Measurements from ENCODE around the gene TNS1.

TNS1 gene

DNA sequence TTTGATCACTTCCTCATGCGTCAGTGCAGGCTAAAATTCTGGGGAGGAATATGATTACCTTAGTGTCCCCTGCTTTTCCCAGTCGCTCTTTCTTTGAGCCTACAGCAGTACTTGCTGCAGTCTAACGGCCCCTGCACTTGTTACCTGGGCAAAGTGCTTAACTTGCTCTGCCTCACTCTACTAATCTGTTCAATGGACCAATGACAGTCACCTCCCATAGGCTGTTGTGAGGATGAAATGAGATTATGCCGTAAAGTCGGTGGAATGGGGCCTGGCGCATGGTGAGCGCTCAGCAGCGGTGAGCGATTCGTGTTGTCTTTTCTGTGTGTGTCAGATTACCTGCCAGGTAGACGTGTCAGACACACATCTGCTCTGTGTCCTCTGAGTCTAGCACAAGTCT, 5.3 kb downstream of the TNS1 start:
- no peak for DNase-seq

GRCh38 chr2:217996361-217996760, 6.4 kb downstream of the TNS1 start:
- DNase-seq, result no peak

GRCh38 chr2:217995731-217996231, 7.0 kb downstream of the TNS1 start:
- DNase-seq, result no peak

GRCh38 chr2:217994776-217995274, 8.0 kb downstream of the TNS1 start:
- no peak for DNase-seq

GRCh38 chr2:217993817-217994463, 8.9 kb downstream of the TNS1 start:
- DNase-seq, result peak; percentile 35 to 48

DNA sequence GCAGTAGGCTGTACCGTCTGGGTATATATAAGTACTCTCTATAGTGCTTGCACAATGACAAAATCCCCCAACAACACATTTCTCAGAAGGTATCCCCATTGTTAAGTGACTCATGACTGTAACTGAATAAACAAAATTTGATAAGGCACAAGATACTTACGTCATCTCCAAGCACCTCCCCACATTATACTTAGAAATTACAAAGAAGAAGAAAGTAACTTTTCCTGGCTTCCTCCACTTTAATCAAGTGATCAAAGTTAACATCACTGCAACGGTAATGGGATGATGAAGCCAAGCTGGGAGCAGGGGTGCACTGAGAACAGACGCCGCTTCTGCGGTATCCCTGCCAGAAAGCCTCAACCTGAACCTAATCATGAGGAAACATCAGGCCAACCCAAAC, 9.7 kb downstream of the TNS1 start:
- DNase-seq, result no peak

DNA sequence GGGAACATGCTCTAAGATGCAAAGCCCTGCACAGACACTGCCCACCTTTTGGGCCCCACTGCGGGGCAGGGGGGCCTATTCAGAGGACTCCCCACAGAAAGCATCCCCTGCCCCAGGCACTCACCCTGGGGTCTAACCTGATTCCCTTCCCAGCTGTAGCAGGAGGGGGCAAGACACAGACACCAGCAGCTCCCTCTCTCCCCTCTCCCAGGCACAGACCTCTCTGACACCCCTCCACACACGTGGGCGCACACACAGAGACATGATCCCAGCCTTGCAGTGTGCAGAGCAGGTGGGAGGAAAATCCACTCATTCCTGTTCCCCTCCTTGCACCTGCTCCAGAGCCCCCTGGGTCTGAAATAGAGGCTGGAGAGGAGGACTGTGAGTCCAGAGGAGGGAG, 10.7 kb downstream of the TNS1 start:
- no peak for DNase-seq

DNA sequence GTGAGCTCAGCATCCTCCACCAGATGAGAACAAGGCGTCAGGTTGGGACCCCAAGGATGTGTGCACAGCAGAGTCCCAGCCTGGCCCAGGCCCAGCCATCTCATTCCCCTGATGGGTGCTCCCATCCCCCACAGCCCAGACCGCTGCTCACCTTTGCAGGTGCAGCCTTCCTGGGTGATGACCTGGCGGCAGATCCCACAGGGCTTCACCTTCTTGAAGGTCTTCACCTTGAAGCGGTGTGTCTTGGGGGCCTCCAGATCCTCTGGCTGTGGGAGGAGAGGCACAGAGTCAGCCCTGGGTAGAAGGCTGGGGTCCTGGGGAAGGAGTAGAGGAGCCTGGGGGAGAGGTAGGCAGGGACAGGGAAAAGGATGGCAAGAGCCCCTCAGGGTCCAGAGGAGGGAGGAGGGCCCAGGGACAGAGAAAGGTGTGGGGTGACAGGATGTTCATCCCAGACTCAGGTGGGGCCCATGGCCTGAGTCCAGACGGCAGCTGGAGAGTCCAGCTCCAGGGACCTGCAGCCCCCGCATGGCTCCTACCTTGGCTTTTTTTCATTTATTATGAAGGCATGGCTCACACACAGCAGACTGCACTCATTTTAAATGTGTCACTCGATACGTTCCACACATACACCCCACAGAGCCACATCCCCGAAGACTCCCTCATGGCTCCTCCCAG, 11.9 kb downstream of the TNS1 start:
- DNase-seq, result no peak

DNA sequence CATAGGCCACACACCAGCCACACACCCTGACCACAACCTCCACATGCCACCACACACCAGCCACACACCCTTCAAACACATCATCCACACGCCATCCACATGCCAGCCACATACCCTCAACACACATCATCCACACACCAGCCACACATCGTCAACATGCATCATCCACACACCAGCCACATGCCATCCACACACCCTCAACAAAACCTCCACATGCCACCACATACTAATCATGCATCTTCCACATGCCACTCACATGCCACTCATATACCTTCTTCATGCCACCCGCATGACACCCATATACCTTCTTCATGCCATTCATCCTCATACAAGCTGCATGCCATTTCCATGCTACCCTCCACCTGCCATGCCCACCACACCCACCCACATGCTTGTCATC, 12.4 kb downstream of the TNS1 start:
- DNase-seq, result no peak

GRCh38 chr2:217989221-217989948, 13.4 kb downstream of the TNS1 start:
- DNase-seq, result no peak

DNA sequence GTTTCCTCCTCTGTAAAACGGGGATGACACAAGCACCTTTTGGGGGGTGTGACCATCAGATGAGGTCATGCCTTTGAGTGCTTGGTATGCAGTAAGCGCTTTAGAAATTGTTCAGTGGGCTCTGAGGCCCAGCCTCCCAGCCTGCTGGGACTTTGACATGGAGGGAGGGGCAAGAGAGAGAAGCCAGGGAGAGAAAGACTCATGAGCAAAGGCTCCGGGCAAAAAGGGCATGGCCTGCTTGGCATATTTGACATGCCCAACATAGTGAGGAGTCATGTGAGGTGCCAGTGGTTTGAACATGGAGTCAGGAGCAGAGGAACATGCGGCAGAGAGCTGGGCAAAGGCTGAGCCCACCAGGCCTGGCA, 14.0 kb downstream of the TNS1 start:
- DNase-seq, result no peak

DNA sequence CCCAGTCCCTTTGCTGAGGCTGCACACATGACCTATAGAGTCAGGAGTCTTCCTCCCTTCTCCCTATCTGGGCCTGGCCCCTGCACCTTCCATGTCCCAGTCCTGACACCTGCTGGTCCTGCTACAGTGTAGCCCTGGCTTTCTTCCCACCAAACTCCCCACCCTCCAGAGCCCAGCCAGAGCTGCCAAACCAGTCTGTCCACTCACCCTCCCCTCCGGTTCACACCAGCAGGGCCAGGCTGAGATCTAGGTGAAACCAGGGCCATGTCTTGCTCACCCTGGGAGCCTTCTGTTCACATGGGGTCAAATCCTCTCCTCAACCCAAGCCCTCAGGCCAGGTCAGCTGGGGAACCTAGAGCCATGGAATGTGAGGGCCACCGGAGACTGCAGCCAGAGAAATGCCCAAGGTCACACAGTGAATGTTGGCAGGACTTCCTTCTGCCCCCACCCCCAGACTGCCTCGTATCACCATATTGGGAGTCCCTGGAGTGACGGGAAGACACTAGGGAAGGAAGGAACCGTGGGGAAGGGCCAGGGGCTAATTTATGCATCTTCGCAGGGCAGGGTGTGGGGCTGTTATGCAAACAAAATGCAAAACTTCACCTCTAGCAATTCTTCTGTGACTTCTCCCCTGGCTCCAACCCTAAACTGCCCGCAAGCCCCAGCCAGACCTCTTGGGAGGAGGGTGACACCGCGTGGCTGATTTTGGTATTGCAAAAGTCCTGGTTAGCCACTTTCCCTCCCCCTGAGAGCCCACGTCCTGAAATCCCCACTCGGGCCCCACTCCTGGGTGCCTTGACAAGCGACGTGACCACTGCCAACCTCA, 14.6 kb downstream of the TNS1 start:
- DNase-seq, result peak in 1 of 2 donors; percentile 55

DNA sequence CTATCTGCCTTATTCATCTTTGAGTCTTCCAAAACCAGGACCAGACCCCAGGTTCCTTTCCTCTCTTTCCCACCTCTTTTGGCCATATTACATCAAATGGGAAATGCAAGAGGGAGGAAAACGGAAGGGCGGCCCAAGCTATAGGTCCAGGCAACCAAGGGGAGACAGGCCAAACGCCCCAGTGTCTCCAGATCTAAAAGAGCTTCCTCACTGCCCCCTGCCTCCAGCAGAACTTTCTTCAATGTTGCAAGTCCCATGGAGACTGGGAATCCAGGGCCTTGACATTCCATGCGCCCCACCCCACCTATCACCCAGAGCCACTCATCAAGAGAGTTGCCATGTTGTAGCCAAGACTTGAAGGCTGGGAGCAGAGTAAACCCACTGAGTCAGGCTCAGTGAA, 15.4 kb downstream of the TNS1 start:
- DNase-seq, result no peak

DNA sequence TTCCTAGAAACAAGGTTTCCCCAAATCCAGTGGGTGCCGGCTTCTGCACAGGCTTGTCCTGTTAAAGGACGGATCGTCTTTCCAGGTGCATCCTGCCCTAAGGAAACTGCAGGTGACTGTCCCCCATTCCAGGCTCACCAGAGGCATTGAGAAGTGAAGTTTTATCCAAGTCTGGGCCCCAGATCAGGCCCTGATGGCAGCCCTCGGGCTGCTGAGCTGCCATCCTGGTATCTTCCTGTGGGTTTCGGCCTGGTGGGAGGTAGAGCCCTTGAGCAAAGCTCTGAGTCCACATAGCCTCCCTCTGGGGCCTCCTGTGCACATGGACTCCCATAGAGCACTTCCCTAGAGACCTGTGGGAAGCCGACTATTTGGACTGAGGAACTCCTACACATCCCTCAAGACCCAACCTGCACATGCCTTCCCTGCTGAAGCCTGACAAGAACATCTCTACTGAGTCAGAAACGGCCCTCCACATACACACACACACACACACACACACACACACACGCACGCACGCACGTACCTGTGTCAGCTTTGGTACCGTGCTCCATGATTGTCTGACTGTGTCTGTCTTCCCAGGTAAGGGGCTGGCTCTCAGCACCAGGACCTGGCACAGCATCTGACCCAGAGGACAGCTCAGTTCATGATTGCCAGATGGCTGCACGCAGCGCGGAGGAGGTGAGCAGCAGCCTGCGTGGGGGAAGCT, 16.4 kb downstream of the TNS1 start:
- DNase-seq, result no peak

GRCh38 chr2:217983276-217984233, 19.2 kb downstream of the TNS1 start:
- no peak for DNase-seq

- no peak for DNase-seq
Observed at GRCh38 chr2:217981971-217982370, 20.8 kb downstream of the TNS1 start.

DNA sequence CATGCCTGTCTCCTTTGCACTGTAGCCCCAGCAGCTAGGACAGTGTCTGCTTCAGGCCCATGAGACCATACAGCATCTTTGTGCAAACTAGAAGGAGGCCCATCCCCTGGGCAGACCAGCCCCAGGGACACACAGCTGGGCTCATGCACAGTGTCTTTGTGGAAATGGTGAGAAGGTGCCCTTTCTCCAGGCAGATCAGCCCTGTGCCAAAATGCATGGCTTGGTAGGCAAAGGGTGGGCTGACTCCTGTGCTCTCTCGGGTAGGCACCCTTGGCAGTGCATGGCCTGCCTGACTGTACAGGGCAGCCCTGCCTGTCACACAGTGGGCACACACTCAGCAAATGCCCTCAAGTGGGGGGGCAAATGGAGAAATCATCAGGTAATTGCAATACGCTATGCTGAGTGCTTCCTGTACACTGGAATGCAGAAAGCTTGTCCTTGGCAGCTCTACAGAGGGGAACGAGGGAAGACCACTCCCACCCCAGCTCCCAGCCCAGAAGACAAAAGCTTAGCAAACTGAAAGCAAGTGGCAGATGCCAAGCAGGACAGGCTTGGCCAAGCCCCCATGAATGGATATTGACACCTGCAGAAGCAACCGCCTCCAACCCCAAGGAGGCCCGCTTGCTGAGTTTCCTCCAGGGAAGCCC, 21.6 kb downstream of the TNS1 start:
- no peak for DNase-seq

DNA sequence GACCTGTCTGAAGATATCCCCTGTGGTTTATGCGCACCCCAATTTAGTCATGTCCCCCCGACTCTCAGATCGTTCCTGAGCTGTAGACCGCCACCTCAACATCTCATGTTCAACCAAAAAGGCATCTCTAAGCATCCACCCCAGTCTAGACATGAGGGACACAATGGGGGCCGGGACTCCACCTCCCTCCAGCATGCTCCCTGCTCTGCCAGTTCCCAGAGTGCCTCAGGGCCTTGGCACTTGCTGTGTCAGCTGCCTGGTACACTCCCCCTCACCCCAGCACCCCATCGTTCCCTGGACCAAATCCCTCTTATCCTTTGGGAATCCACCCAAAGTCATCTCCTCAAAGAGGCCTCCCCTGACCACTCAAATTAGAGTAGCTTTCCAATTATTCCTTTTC, 22.2 kb downstream of the TNS1 start:
- no peak for DNase-seq

DNA sequence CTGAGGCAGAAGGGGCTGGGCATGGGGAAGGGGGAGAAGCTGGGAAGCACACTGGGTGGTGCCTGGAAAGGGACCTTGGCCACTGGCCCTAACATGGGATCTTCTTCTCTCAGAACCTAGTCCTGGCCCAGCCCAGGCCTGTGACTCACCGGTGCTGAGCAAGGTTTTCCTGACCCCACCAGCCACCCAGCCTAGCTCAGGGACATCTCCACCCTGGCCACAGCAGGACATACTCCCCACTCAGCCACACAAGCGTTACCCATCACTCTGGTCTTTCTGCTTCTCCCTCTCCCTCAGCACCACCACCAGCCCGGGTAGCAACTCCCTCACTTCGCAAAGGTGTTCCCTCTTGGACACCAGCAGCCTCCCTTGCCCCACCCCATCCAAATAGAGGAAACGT, 22.8 kb downstream of the TNS1 start:
- no peak for DNase-seq

GRCh38 chr2:217979151-217979811, 23.5 kb downstream of the TNS1 start:
- DNase-seq, result no peak

All from activated CD4-positive, alpha-beta T cell treated with anti-CD3 and anti-CD28 coated beads for 4 hours (primary cell).